Sigmoid colon (tissue), 4 donors: ENCODE measurements around the gene KIAA1217.
A peak's percentile ranks its signal among the peaks of the same experiment; 100 is the strongest.

Source experiments
- POLR2A ChIP-seq, 2 donors: fragments of 450-650 bp; IDR thresholded peaks; one replicate each; pipeline ENCODE4 v1.6.1; 2016; ENCODE audit warnings: antibody characterized with exemption in 2 of 2, mild to moderate bottlenecking in 2 of 2, moderate library complexity in 2 of 2
- POLR2AphosphoS5 ChIP-seq, 4 donors: sonication (generic); formaldehyde crosslinking; IDR thresholded peaks; one replicate each; pipeline ENCODE4 v1.6.1; 2017; ENCODE audit warnings: antibody characterized with exemption in 4 of 4
- TF ChIP-seq, protein P1 (sequence below), 4 experiments: fragments of 450-650 bp in 3 of 4; fragments of 200-600 bp in 1 of 4; IDR thresholded peaks; one replicate each; pipeline ENCODE4 v1.5.1; 2016 to 2019; ENCODE audit warnings: antibody characterized with exemption in 4 of 4, mild to moderate bottlenecking in 3 of 4, moderate library complexity in 2 of 4

GRCh38 chr10:24415455-24416125, 206.7 kb downstream of the KIAA1217 start:
- TF ChIP-seq, protein P1, sequence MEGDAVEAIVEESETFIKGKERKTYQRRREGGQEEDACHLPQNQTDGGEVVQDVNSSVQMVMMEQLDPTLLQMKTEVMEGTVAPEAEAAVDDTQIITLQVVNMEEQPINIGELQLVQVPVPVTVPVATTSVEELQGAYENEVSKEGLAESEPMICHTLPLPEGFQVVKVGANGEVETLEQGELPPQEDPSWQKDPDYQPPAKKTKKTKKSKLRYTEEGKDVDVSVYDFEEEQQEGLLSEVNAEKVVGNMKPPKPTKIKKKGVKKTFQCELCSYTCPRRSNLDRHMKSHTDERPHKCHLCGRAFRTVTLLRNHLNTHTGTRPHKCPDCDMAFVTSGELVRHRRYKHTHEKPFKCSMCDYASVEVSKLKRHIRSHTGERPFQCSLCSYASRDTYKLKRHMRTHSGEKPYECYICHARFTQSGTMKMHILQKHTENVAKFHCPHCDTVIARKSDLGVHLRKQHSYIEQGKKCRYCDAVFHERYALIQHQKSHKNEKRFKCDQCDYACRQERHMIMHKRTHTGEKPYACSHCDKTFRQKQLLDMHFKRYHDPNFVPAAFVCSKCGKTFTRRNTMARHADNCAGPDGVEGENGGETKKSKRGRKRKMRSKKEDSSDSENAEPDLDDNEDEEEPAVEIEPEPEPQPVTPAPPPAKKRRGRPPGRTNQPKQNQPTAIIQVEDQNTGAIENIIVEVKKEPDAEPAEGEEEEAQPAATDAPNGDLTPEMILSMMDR (IDR thresholded peaks at IDR 0.05): no peak
- TF ChIP-seq POLR2A (IDR thresholded peaks at IDR 0.05) (peak in 1 of 2 donors; percentile 28), POLR2AphosphoS5 (IDR thresholded peaks at IDR 0.05) (peak in 2 of 4 donors; percentile 12 to 36)
